Measurements from ENCODE around the gene MXI1.
"Not testable (repeated sequence)": the region's sequence is repeated elsewhere in the genome, so short reads cannot be mapped to it uniquely, and the experiment has no call there.

Gene MXI1

DNA sequence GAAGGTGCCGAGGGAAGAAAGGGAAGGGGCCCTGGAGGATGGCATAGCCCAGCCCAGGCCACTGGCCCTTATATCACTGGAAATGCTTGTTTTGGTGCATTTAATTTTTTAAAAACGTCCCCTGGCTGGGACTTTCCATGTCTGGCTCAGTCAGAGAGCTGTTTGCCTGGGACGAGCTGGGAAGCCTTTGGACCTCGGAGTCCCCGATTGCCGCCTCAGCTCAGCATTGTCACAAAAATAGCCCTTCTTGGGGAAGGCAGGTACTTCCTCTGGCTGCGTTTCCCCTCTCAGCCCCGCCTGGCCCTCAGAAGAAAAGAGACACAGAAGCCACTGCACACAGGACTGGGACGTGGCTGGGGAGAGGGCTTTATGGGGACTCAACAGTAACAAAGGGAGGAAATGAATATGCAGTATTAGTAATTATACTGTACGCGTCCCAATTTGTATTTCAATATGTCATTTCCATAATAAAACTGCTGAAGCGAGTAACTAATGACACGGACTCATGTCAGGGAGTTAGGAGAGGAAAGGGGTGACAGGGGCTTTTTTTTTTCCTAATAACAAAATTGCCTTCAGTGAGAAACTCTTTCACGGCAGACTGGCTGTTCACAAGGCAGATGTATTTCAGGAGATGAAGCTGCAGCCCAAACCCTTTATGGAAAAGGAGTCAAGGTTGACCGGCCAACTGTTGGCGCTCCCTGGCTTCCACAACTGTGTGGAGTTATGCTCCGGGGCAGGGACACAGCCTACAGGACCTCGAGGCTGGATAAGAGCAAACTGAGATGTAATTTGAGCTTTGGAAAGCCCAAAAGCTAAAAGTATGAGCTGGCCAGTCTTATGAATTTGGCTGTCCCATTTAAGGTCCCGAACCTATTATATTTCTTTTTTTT lies 31.0 kb upstream of the MXI1 start:
- DNase-seq = no peak
- in situ Hi-C loops (cut with MboI; ENCODE audit: low pct_unique_long_range_greater_than_20kb, low sequenced_read_pairs) = no loop called here

DNA sequence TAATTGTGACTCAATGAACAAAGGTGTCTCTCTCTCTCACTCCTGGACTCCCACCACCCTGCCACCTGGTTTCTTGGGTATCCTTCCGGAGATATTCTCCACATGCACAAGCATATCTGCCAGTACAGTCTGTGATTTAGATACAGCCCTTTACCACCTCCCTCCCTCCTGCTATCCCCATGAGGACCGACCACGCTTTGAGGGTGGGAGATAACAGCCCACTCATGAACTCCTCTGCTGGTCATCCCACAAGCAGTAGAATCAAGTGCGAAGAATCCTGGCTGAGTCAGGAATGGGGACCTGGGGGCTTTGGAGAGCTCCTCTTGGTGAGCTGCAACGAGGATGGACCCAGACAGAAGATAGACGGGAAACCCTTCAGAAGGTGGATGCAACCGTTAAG lies 28.2 kb upstream of the MXI1 start:
- no peak for DNase-seq
- in situ Hi-C loops (cut with MboI; ENCODE audit: low pct_unique_long_range_greater_than_20kb, low sequenced_read_pairs) = no loop called here

DNA sequence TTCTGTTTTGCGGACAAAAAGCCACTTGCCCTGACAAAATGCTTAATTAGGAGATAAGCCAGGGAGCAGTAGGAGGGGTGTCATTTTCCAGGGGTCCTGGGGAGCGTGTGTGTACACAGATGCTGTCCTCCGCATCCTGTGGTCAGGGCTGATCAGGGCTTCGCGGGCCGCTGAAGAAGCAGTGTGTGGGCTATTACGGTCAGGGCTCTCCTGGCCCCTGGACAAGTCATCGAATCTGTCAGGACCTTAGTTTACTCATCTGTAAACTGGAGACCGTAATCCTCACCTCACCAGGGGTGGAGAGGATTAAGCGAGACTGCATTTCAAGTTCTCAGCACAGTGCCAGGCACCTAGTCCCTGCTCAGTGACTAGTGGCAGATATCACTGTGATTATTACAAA lies 26.0 kb upstream of the MXI1 start:
- no peak for DNase-seq
- in situ Hi-C loops (cut with MboI; ENCODE audit: low pct_unique_long_range_greater_than_20kb, low sequenced_read_pairs) = no loop called here

DNA sequence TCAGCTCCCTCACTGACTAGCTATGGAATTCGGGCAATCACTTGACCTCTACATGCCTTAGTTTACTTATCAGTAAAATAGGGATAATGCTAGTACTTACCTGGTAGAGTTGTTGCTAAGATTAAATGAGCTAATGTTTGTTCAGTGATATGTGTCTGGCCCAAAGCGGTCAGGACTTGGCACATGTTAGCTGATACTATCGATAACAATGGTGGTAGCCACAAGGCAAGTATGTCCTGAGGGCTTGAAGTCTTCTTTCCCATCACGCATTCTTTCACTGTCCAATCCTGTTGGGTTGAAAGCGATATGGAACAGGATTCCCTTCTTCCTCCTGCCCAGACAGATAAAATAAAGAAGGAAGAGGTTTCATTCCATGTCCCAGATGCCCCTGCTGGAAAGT lies 25.5 kb upstream of the MXI1 start:
- in situ Hi-C loops (cut with MboI; ENCODE audit: low pct_unique_long_range_greater_than_20kb, low sequenced_read_pairs) = no loop called here
- DNase-seq = no peak

DNA sequence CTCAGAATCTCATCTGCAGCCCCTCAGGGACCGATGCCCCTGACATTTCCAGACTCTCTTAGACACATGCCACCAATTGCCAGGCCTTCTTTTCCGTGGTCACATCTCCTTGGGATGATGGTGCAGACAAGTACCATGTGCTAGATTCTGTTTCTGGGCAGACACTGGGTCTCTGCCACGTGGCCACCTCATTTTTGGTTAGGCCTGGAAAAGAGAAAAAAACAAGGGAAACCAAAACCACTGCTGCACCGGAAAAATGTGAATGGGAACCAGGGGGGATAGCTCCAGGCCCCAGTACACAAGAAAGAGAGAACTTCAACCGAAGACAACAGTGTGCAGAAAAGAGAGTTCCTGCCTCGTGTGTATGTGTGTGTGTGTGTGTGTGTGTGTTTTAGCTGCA lies 23.0 kb upstream of the MXI1 start:
- in situ Hi-C loops (cut with MboI; ENCODE audit: low pct_unique_long_range_greater_than_20kb, low sequenced_read_pairs) = no loop called here
- peak; percentile 19 for DNase-seq

DNA sequence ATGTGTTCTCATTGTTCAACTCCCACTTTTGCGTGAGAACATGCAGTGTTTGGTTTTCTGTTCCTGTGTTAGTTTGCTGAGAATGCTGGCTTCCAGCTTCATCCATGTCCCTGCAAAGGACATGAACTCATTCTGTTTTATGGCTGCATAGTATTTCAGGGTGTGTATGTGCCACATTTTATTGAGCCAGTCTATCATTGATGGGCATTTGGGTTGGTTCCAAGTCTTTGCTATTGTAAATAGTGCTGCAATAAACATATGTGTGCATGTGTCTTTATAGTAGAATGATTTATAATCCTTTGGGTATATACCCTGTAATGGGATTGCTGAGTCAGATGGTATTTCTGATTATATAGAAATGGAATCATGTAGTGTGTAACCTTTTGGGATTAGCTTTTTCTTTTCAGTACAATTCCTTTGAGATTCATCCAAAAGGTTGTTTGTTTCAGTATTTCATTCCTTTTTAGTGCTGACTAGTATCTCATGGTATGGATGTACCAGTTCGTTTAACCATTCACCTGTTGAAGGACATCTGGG lies 21.7 kb upstream of the MXI1 start:
- in situ Hi-C loops (cut with MboI; ENCODE audit: low pct_unique_long_range_greater_than_20kb, low sequenced_read_pairs); DNase-seq: not testable (repeated sequence)

DNA sequence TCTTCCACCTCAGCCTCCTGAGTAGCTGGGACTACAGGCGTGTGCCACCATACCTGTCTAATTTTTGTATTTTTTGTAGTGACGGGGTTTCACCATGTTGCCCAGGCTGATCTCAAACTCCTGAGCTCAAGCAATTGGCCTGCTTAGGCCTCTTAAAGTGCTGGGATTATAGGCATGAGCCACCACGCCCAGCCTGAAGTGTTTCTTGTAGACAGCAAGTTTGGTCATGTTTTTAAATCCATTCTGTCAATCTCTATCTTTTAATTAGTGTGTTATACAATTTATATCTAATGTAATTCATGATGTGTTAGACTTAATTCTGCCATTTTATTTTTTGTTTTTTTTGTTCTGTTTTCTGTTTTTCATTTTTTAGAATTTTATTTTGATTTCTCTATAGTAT lies 17.2 kb upstream of the MXI1 start:
- in situ Hi-C loops (cut with MboI; ENCODE audit: low pct_unique_long_range_greater_than_20kb, low sequenced_read_pairs) = no loop called here

DNA sequence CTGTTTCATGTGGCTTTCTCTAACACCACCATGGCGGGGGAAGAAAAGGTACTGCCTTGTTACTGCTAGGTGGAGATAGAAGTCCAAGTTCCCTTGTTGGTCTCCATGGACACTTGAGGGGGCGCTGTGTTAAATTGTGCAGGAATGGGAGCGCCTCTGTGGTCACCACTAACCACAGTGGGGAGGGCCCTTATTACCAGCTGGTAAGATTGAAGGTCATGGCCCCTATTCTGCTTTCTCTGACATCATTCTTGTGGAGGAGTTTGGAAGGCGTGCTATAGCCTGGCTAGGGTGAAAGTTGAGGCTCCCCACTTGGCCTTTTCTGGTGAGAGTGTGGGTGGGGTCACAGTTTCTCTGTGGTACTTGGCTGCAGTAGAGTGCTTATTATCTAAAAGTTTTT lies 14.9 kb upstream of the MXI1 start:
- in situ Hi-C loops (cut with MboI; ENCODE audit: low pct_unique_long_range_greater_than_20kb, low sequenced_read_pairs) = no loop called here

More for the DNA sequence above, 17.2 kb upstream of the MXI1 start:
- DNase-seq = no peak

DNA sequence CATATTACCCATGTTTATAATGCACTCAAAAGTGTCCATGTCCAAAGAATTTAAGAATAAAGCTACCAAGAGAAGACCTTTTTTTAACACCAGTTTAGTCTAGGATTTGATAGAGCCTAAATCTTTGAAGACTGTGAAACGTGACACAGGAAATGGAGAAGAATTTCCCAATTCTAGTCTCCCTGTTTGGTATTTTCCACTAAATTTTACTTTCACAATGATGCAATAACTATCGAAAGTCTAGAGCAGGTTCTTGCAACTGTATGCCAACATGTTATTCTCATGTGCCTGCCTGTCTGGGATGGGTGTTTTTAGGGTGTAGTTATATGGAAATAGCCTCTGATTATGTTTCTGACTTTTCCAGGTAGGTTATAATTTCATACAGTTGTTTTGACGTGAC lies 6.9 kb upstream of the MXI1 start:
- in situ Hi-C loops (cut with MboI; ENCODE audit: low pct_unique_long_range_greater_than_20kb, low sequenced_read_pairs) = no loop called here
- no peak for DNase-seq

More for the DNA sequence above, 14.9 kb upstream of the MXI1 start:
- peak; percentile 37 for DNase-seq

DNA sequence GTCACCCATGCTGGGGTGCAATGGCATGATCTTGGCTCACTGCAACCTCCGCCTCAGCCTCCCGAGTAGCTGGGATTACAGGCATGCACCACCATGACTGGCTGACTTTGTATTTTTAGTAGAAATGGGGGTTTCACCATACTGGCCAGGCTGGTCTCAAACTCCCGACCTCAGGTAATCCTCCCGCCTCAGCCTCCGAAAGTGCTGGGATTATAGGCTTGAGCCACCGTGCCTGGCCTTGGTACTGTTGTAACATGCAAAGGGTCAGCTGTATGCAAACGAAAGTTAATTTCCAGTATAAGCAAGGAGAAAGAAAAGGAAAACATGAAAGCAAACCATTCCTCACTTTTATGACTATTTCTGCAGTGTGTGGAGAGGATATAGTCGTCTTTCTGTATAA lies 6.4 kb upstream of the MXI1 start:
- DNase-seq; in situ Hi-C loops (cut with MboI; ENCODE audit: low pct_unique_long_range_greater_than_20kb, low sequenced_read_pairs): not testable (repeated sequence)

DNA sequence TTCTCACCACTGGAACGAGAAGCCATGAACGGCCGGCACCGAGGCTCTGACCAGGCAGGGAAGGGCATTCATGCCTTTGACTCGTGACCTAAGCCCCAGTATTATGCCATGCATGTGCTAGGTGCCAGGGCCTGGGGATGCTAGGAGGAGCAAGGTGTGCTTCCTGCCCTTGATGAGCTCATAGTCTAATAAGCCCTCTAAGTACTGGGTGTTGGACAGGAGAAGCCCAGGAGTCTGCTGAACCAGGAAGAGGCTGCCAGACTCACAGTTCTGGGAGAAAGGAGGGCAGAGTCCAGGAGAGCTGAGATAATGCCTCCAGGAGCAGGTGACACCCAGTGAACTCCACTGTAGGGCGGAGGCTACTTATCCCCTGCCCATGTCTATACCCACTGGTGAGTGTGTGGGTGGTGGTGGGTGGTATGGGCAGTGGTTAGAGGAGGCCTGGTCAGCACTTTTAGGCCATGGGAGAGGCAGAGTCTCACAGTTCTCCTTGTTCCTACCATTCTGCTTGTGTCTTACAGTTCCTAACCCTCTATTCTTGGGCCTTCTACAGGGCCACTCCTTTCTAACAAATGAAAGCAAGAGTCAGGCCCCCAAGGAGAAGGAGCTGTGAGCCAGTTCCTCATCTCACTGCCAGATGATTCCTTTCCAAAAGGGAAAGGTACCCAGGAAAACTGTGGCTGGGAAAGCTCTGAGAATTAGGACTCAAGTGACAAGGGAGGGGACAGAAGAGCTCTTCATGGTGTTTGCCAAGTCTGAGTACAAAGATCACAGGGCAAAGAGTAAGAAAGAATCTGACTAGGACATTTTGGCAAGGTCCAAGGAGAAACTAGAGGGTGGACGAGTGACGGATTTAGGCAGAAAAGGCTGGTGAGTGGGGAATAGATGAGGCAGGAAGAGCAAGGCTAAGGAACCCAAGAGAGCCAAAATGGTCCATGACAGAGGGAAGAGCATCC lies 3.6 kb upstream of the MXI1 start:
- in situ Hi-C loops (cut with MboI; ENCODE audit: low pct_unique_long_range_greater_than_20kb, low sequenced_read_pairs) = no loop called here

DNA sequence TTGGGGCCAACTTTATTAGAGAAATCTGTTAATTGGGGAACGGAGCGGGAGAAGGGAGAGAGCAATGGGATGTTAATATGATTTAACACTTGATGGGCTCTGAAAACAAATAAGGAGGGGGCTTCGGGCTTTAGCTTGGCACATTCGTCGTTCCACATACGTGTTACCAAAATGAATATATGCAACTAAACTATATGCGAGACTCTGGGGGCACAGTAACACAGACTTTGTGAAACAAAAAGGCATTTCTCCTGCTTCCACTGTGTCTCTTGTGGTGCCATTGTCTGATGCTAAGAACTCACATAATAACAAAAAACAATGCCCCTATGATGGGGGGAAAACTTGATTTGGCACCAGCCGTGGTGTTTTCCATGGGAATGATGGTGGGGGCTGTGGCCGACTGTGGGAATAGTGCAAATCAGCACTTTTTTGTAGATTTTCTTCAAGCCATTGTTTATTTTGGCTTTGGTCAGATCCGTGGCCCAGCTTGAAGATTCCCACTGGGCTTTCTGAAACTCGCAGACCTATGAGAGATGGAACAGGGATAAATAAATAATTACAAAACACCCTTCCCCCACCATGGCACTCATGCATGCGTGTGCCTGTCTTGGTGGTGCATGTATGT lies 2.2 kb upstream of the MXI1 start:
- in situ Hi-C loops (cut with MboI; ENCODE audit: low pct_unique_long_range_greater_than_20kb, low sequenced_read_pairs) = no loop called here
- DNase-seq = no peak

More for the DNA sequence above, 3.6 kb upstream of the MXI1 start:
- DNase-seq = no peak

DNA sequence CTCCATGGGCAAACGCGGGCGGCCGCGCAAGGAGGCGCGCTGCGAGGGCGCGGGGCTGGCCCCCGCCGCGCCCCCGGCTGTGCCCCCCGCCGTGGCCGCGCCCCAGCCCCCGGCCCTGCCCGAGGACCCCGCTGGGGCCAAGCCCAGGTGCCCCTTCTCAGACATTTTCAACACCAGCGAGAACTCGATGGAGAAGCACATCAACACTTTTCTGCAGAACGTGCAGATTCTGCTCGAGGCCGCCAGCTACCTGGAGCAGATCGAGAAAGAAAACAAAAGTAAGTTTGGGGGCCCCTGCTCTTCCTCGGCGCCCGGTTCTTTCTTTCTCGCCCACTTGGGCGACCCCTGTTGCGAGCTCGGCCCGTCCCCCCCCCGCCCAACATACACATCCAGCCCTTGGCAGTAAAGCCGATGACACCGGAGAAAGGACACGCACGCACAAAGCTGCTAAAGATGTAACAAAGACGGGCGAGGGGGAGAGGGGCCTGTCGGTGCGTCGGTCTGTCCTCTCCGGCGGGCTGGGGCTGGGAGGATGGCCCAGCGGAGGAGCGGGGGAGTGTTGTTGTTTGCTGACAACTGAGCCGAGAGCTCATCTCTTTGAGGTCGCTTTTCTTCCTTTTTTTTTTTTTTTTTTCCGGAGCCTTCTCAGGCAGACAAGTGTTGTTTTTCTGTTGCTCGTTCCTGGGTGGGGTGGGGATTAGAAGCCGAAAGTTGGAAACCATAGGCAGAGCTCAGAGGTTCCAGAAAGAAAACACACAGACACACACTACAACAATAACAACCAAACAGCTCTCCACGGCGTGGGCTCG lies 604 bp downstream of the MXI1 start:
- in situ Hi-C loops (cut with MboI; ENCODE audit: low pct_unique_long_range_greater_than_20kb, low sequenced_read_pairs) = no loop called here
- DNase-seq = peak; percentile 83

DNA sequence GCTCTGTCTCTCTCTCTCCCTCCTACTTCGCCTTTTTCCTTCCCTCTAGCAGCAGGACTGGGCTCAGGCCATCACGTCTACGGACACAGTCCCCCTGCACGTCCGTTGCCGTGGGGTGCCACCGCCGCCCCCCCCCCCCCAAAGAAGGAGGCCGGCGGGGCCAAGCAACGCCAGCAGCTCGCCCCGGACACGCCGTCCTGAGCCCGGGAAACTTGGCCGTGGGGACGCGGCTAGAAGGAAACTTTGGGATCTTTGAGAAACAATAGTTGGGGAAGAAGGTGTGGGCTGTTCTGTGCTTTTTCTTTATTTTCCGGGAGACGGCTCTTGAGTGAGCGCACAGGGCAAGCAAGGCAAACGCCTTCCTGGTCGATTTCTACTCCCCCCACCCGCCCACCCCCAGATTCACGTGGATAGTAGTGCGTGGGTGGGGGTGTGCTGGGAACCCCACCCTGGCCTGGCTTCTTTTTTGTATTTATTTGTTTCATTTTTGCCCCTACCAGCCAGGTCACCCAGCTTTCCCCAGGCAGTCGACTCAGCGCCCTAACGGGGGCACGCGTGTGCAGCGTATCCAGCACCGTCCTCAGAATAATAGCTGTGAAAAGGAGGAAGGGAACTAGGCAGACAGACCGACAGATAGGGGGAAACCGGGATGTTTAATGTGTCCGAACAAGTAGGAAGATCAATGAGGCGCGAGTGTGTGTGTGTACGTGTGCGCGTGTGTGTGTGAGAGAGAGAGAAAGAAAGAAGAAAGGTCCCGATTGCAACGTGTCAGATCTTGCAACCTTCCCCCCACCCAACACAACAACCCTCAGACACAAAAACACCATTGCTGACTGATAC lies 1.4 kb downstream of the MXI1 start:
- in situ Hi-C loops (cut with MboI; ENCODE audit: low pct_unique_long_range_greater_than_20kb, low sequenced_read_pairs) = no loop called here
- peak; percentile 68 for DNase-seq

DNA sequence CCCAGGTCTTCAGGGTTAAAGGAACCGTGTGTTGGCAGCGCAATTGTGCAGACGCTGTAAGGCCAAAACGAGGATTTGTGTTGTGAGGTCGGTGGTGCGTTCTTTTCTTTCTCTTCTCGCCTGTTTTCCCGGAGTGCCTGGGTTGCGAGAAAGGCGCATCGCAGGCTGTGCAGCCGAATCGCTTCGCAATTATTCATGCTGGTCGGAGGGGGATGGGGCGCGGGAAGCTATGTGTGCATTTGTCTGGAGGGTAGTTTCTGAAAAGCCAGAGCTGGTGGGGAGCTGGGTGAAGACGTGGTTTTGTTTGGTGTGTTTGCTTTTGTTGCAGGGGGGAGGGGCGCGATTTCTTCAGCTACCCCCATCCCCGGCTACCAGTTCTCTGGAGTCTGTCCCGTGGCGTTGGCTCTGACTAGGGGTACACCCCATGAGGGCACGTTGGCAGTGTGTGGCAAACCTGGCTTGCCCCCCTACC lies 2.1 kb downstream of the MXI1 start:
- DNase-seq = peak; percentile 70
- in situ Hi-C loops (cut with MboI; ENCODE audit: low pct_unique_long_range_greater_than_20kb, low sequenced_read_pairs) = no loop called here

DNA sequence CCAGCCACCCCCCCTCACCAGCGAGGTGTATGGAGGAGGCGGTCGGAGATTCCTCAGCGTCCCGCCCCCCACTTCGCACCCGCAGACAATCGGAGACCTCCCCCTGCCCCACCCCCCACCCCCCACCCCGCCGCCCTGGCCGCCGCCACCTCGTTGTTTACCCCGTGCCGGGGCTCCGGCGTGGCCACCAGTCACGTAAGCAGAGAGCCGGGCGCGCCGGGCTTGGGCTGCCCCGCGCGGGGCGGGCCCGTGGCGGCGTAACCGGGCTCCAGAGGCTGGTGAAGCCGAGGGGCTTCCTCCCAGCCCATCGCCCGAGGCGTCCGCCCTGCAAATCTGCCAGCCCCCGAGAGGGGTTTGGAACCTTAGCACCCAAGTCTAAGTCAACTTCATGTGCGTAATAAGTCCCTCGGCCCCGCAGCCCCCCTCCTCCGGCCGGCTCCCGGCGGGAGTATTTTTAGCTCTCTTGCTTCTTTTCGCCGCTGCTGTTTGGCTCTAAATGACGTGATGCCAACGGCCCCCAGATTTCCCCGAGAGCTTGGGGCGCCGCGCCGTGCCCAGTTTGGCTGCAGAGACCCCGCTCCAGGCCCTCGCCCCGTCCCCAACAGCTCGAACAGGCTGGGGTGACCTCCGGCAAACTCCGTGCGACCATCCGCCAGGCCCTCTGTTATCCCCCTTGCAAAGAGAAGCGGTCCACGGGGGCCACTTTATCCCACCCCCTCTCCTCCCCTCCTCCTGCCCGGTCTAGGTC lies 2.7 kb downstream of the MXI1 start:
- DNase-seq = no peak
- in situ Hi-C loops (cut with MboI; ENCODE audit: low pct_unique_long_range_greater_than_20kb, low sequenced_read_pairs) = no loop called here

Measured in KBM-7 (cell line).